HEK293T (cell line): ENCODE results near the gene STN1.
A peak's percentile ranks its signal among the peaks of the same experiment; 100 is the strongest.

Experiments used
- CTCF ChIA-PET: fragments of 350-600 bp; formaldehyde crosslinking; extraction: SDS; loops from one replicate; lab custom pipeline; 2021; ENCODE audit warnings: antibody characterized with exemption, inconsistent platforms; lab: Yijun Ruan, JAX
- POLR2A ChIA-PET: fragments of 350-600 bp; formaldehyde crosslinking; extraction: SDS; loops from one replicate; lab custom pipeline; 2020; ENCODE audit warnings: antibody characterized with exemption, inconsistent platforms; lab: Yijun Ruan, JAX
- DNase-seq: peaks from one replicate; pipeline ENCODE4 v3.0.0; 2012; ENCODE audit warnings: mixed read lengths; ENCODE audit errors: extremely low spot score
- ARNT ChIP-seq: fragments of 450-650 bp; IDR thresholded peaks from 2 replicates; pipeline ENCODE4 v1.6.1; 2017; ENCODE audit warnings: mild to moderate bottlenecking
- BHLHE40 ChIP-seq: fragments of 450-650 bp; IDR thresholded peaks from 2 replicates; pipeline ENCODE4 v1.6.1; 2016; ENCODE audit warnings: mild to moderate bottlenecking, moderate library complexity, borderline replicate concordance
- CTBP1 ChIP-seq: fragments of 450-650 bp; IDR thresholded peaks from 2 replicates; pipeline ENCODE4 v1.6.1; 2016; ENCODE audit warnings: borderline replicate concordance
- ELF4 ChIP-seq: fragments of 450-650 bp; IDR thresholded peaks from 2 replicates; pipeline ENCODE4 v1.6.1; 2017; ENCODE audit warnings: antibody characterized with exemption
- FOXA1 ChIP-seq: fragments of 450-650 bp; IDR thresholded peaks from 2 replicates; pipeline ENCODE4 v1.6.1; 2016; ENCODE audit warnings: mild to moderate bottlenecking
- FOXK2 ChIP-seq: fragments of 450-650 bp; IDR thresholded peaks from 2 replicates; pipeline ENCODE4 v1.6.1; 2016; ENCODE audit warnings: mild to moderate bottlenecking
- FOXM1 ChIP-seq: fragments of 450-650 bp; IDR thresholded peaks from 2 replicates; pipeline ENCODE4 v1.6.1; 2017; ENCODE audit warnings: mild to moderate bottlenecking, borderline replicate concordance
- HDGF ChIP-seq: fragments of 450-650 bp; IDR thresholded peaks from 2 replicates; pipeline ENCODE4 v1.6.1; 2017; ENCODE audit warnings: antibody characterized with exemption, borderline replicate concordance
- L3MBTL2 ChIP-seq: fragments of 450-650 bp; conservative IDR thresholded peaks from 2 replicates; pipeline ENCODE4 v1.6.1; 2016; ENCODE audit warnings: mild to moderate bottlenecking
- LEF1 ChIP-seq: fragments of 450-650 bp; IDR thresholded peaks from 2 replicates; pipeline ENCODE4 v1.6.1; 2017; ENCODE audit warnings: mild to moderate bottlenecking, borderline replicate concordance
- NFRKB ChIP-seq: fragments of 450-650 bp; IDR thresholded peaks from 2 replicates; pipeline ENCODE4 v1.6.1; 2016; ENCODE audit warnings: mild to moderate bottlenecking, moderate library complexity
- SP1 ChIP-seq: fragments of 450-650 bp; IDR thresholded peaks from 2 replicates; pipeline ENCODE4 v1.6.1; 2017
- SUZ12 ChIP-seq: fragments of 450-650 bp; IDR thresholded peaks from 2 replicates; pipeline ENCODE4 v1.6.1; 2016; ENCODE audit warnings: mild to moderate bottlenecking
- TARDBP ChIP-seq: fragments of 450-650 bp; IDR thresholded peaks from 2 replicates; pipeline ENCODE4 v1.6.1; 2016
- ZNF384 ChIP-seq: fragments of 450-650 bp; IDR thresholded peaks from 2 replicates; pipeline ENCODE4 v1.6.1; 2016
- TF ChIP-seq, protein P1 (sequence below): fragments of 450-650 bp; IDR thresholded peaks from 2 replicates; pipeline ENCODE4 v1.6.1; 2016

Gene STN1

DNA sequence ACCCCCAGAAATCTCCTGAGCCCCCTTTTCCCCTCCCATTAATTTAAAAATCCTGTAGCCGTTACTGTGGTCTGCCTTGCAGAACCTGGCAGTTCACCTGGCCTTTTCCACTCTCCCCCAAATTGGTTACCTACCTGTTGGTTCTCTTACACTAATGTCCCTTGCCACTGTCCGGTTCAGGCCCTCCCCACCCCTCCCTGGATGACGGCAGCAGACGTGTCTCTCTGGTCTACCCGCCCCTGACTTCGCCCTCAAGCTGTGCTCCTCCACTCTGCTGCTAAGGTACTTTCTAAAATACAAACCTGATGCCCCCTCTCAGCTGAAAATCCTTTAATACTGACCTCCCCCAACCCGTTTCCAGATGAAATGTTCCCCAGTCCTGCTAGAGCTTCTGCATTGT, 47.0 kb downstream of the STN1 start:
- no peak for DNase-seq
- POLR2A ChIA-PET, result no interaction called here
- CTCF ChIA-PET, result no interaction called here
- no peak for TF ChIP-seq LEF1
- no peak for TF ChIP-seq ELF4
- no peak for TF ChIP-seq SUZ12

GRCh38 chr10:103870516-103870915, 47.5 kb downstream of the STN1 start:
- TF ChIP-seq CTBP1, result no peak
- no peak for TF ChIP-seq BHLHE40
- TF ChIP-seq FOXA1, result no peak
- no peak for TF ChIP-seq ELF4
- no peak for TF ChIP-seq NFRKB
- TF ChIP-seq FOXM1, result no peak
- no peak for TF ChIP-seq ZNF384
- no peak for TF ChIP-seq FOXK2
- TF ChIP-seq ARNT, result no peak
- no peak for TF ChIP-seq HDGF
- TF ChIP-seq, protein P1, sequence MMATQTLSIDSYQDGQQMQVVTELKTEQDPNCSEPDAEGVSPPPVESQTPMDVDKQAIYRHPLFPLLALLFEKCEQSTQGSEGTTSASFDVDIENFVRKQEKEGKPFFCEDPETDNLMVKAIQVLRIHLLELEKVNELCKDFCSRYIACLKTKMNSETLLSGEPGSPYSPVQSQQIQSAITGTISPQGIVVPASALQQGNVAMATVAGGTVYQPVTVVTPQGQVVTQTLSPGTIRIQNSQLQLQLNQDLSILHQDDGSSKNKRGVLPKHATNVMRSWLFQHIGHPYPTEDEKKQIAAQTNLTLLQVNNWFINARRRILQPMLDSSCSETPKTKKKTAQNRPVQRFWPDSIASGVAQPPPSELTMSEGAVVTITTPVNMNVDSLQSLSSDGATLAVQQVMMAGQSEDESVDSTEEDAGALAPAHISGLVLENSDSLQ, result no peak
- TF ChIP-seq L3MBTL2, result no peak
- ChIA-PET POLR2A (no interaction called here), CTCF (interaction anchor here (1.6 kb wide), 1 partner anchor 17 kb away, joined by 6 read pairs; no protein-coding TSS in a partner anchor)
- DNase-seq, result no peak

DNA sequence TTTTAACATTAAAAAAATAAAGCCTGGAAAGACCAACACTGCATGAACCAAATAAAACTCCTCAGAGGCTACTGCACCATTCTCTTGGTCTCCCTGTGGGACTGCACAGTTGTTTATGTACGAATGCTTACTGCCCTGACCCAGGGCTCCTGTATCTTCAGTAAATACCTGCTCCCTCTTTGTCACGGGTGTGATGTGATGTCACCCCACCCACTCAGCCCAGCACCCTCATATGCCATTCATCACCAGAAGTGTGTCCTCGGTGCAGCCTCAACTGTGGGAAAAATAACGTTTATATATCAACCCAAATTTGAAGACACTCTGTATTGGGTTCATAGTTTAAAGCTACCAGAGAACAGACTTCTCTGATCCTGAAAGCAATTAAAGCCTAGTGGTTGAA, 48.6 kb downstream of the STN1 start:
- CTCF ChIA-PET, result interaction anchor here (0.9 to 1.6 kb wide), 3 partner anchors 15 to 19 kb away, joined by 3 to 6 read pairs (median 3); no protein-coding TSS in a partner anchor
- DNase-seq, result no peak
- TF ChIP-seq NFRKB (no peak), FOXM1 (no peak), BHLHE40 (no peak), FOXK2 (no peak), HDGF (no peak), TARDBP (no peak), CTBP1 (no peak), FOXA1 (no peak), LEF1 (no peak), ZNF384 (no peak), ARNT (no peak), SP1 (no peak), SUZ12 (no peak), L3MBTL2 (no peak)
- TF ChIP-seq, protein P1, result no peak
- POLR2A ChIA-PET, result no interaction called here

- CTCF ChIA-PET, result interaction anchor here (0.6 to 1.3 kb wide), 2 partner anchors 15 to 169 kb away, joined by 3 read pairs; no protein-coding TSS in a partner anchor
- no peak for DNase-seq
- POLR2A ChIA-PET, result no interaction called here
- TF ChIP-seq TARDBP (no peak), CTBP1 (no peak), HDGF (no peak), LEF1 (no peak), ELF4 (no peak), ZNF384 (no peak), L3MBTL2 (no peak), FOXM1 (no peak), ARNT (no peak), SP1 (no peak), SUZ12 (no peak), FOXA1 (no peak)
- TF ChIP-seq, protein P1, result no peak
These were observed 49.8 kb downstream of the STN1 start for GRCh38 chr10:103868200-103868599.

GRCh38 chr10:103861505-103861904, 56.5 kb downstream of the STN1 start:
- POLR2A ChIA-PET, result no interaction called here
- CTCF ChIA-PET, result no interaction called here
- no peak for DNase-seq
- no peak for TF ChIP-seq TARDBP
- no peak for TF ChIP-seq LEF1
- TF ChIP-seq ZNF384, result no peak
- TF ChIP-seq FOXK2, result no peak
- TF ChIP-seq FOXA1, result no peak

- ChIA-PET POLR2A (no interaction called here), CTCF (interaction anchor here (0.9 kb wide), 1 partner anchor 153 kb away, joined by 3 read pairs; no protein-coding TSS in a partner anchor)
- DNase-seq, result peak; percentile 67
- no peak for TF ChIP-seq ARNT
- TF ChIP-seq BHLHE40, result no peak
- TF ChIP-seq FOXM1, result no peak
- TF ChIP-seq NFRKB, result no peak
- TF ChIP-seq L3MBTL2, result no peak
- no peak for TF ChIP-seq SP1
- no peak for TF ChIP-seq FOXA1
- no peak for TF ChIP-seq CTBP1
- no peak for TF ChIP-seq FOXK2
- no peak for TF ChIP-seq TARDBP
- no peak for TF ChIP-seq ZNF384
- TF ChIP-seq, protein P1, result no peak
- TF ChIP-seq ELF4, result no peak
- TF ChIP-seq SUZ12, result no peak
- TF ChIP-seq LEF1, result no peak
- TF ChIP-seq HDGF, result no peak
These were observed 58.6 kb downstream of the STN1 start for GRCh38 chr10:103859161-103860086.
